ENCODE results near the gene NFKBIZ.
"Not testable (repeated sequence)": the region's sequence is repeated elsewhere in the genome, so short reads cannot be mapped to it uniquely, and the experiment has no call there.

The NFKBIZ gene

GRCh38 chr3:101884776-101885175 lies 35.5 kb downstream of the NFKBIZ start:
- Histone ChIP-seq H3K27me3 (ENCODE audit: low read depth, low read length) (no peaks in the 10 kb centered on the region), H2AFZ (ENCODE audit: low read depth, low read length) (no peak overlapping the region), H3K36me3 (replicated peaks; ENCODE audit: low read depth, low read length) (no peaks in the 10 kb centered on the region), H3K9me3 (ENCODE audit: insufficient read depth, low read length) (no peaks in the 10 kb centered on the region), H3K27ac (ENCODE audit: low read length) (no peak overlapping the region), H3K79me2 (ENCODE audit: low read length) (no peaks in the 10 kb centered on the region), H4K20me1 (ENCODE audit: insufficient read depth, low read length) (no peaks in the 10 kb centered on the region), H3K4me3 (ENCODE audit: low read length) (no peak overlapping the region), H3K9ac (ENCODE audit: low read length) (no peak overlapping the region), H3K4me1 (ENCODE audit: low read length) (peaks cover 18% of the 10 kb centered on the region), H3K4me2 (ENCODE audit: low read length) (no peak overlapping the region)
- no peak for TF ChIP-seq CTCF (IDR thresholded peaks at IDR 0.05; ENCODE audit: low read depth, low read length)
- TF ChIP-seq EZH2phosphoT487 (IDR thresholded peaks at IDR 0.05; ENCODE audit: low read depth) = no peak

DNA sequence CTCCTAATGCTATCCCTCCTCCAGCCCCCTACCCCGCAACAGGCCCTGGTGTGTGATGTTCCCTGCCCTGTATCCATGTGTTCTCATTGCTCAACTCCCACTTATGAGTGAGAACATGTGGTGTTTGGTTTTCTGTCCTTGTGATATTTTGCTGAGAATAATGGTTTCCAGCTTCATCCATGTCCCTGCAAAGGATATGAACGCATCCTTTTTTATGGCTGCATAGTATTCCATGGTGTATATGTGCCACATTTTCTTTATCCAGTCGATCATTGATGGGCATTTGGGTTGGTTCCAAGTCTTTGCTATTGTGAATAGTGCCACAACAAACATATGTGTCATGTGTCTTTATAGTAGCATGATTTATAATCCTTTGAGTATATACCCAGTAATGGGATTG lies 36.3 kb downstream of the NFKBIZ start:
- not testable (repeated sequence) for H3K27me3 ChIP-seq (ENCODE audit: low read depth, low read length); H2AFZ ChIP-seq (ENCODE audit: low read depth, low read length); H3K4me2 ChIP-seq (ENCODE audit: low read length); H3K9me3 ChIP-seq (ENCODE audit: insufficient read depth, low read length); H3K4me3 ChIP-seq (ENCODE audit: low read length); H3K9ac ChIP-seq (ENCODE audit: low read length); H3K36me3 ChIP-seq (replicated peaks; ENCODE audit: low read depth, low read length); H4K20me1 ChIP-seq (ENCODE audit: insufficient read depth, low read length); H3K27ac ChIP-seq (ENCODE audit: low read length); H3K79me2 ChIP-seq (ENCODE audit: low read length)
- H3K4me1 ChIP-seq (ENCODE audit: low read length) = peaks cover 18% of the 10 kb centered on the region

DNA sequence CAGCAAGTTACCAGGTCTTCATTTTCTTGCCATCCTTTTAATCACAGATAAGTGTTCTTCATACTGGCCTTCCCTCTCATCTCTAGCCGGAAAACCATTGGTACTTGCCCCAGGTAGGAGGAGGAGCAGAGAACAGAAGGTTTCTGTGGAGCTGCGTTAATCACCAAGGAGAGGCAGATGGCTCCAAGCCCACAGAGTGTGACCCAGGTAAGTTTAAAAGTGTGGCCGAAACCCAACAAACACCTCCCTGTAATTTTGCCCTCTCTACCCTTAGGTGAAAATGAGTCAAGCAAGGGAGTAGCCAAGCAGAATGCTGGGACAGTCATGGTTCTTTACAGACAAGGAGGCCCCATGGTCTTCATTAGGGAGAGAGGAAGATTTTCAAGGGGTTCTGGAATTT lies 37.3 kb downstream of the NFKBIZ start:
- no peak overlapping the region for H3K9ac ChIP-seq (ENCODE audit: low read length)
- no peaks in the 10 kb centered on the region for H4K20me1 ChIP-seq (ENCODE audit: insufficient read depth, low read length)
- no peak overlapping the region for H3K27ac ChIP-seq (ENCODE audit: low read length)
- H3K9me3 ChIP-seq (ENCODE audit: insufficient read depth, low read length) = no peaks in the 10 kb centered on the region
- H3K27me3 ChIP-seq (ENCODE audit: low read depth, low read length) = no peaks in the 10 kb centered on the region
- no peak overlapping the region for H3K4me2 ChIP-seq (ENCODE audit: low read length)
- no peaks in the 10 kb centered on the region for H3K36me3 ChIP-seq (replicated peaks; ENCODE audit: low read depth, low read length)
- peaks cover 24% of the 10 kb centered on the region for H3K4me1 ChIP-seq (ENCODE audit: low read length)
- H2AFZ ChIP-seq (ENCODE audit: low read depth, low read length) = no peak overlapping the region
- TF ChIP-seq EZH2phosphoT487 (IDR thresholded peaks at IDR 0.05; ENCODE audit: low read depth) = no peak
- TF ChIP-seq CTCF (IDR thresholded peaks at IDR 0.05; ENCODE audit: low read depth, low read length) = no peak
- no peak overlapping the region for H3K4me3 ChIP-seq (ENCODE audit: low read length)
- H3K79me2 ChIP-seq (ENCODE audit: low read length) = no peaks in the 10 kb centered on the region

- no peaks in the 10 kb centered on the region for H3K36me3 ChIP-seq (replicated peaks; ENCODE audit: low read depth, low read length)
- H3K4me1 ChIP-seq (ENCODE audit: low read length) = peaks cover 35% of the 10 kb centered on the region
- no peaks in the 10 kb centered on the region for H4K20me1 ChIP-seq (ENCODE audit: insufficient read depth, low read length)
- no peaks in the 10 kb centered on the region for H3K9me3 ChIP-seq (ENCODE audit: insufficient read depth, low read length)
- TF ChIP-seq CTCF (IDR thresholded peaks at IDR 0.05; ENCODE audit: low read depth, low read length) = no peak
- no peak for TF ChIP-seq EZH2phosphoT487 (IDR thresholded peaks at IDR 0.05; ENCODE audit: low read depth)
- H3K9ac ChIP-seq (ENCODE audit: low read length) = no peak overlapping the region
- H2AFZ ChIP-seq (ENCODE audit: low read depth, low read length) = no peak overlapping the region
- no peak overlapping the region for H3K27ac ChIP-seq (ENCODE audit: low read length)
- H3K79me2 ChIP-seq (ENCODE audit: low read length) = no peaks in the 10 kb centered on the region
- no peak overlapping the region for H3K4me2 ChIP-seq (ENCODE audit: low read length)
- no peak overlapping the region for H3K4me3 ChIP-seq (ENCODE audit: low read length)
- no peaks in the 10 kb centered on the region for H3K27me3 ChIP-seq (ENCODE audit: low read depth, low read length)
These were observed 39.3 kb downstream of the NFKBIZ start for GRCh38 chr3:101888653-101889052.

DNA sequence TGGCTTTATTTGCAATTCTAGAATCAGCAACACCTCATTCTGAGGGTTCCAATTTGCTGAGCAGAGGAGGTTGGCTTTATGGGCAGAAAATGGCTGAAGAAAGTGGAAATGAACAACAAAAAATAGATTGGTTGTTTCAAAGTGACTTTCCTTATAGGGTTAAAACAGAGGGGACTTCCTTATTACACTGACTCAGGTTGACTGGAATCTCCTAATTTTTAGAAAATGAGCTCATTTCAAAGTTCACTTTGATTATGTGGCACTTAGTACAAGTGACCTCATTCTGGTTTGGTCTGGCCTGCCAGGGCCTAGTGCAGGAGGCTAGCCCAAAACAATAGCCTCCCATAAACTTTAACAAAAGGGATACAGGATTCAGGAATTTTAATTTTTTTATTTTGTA lies 41.4 kb downstream of the NFKBIZ start:
- H3K36me3 ChIP-seq (replicated peaks; ENCODE audit: low read depth, low read length) = no peaks in the 10 kb centered on the region
- 0 out of 2 replicates have a peak overlapping the region, but pooled peaks have one; percentile 1 for H3K4me2 ChIP-seq (ENCODE audit: low read length)
- H3K27ac ChIP-seq (ENCODE audit: low read length) = peak overlapping the region; percentile 47
- H3K27me3 ChIP-seq (ENCODE audit: low read depth, low read length) = no peaks in the 10 kb centered on the region
- no peak overlapping the region for H3K4me3 ChIP-seq (ENCODE audit: low read length)
- H4K20me1 ChIP-seq (ENCODE audit: insufficient read depth, low read length) = no peaks in the 10 kb centered on the region
- no peaks in the 10 kb centered on the region for H3K79me2 ChIP-seq (ENCODE audit: low read length)
- H3K4me1 ChIP-seq (ENCODE audit: low read length) = peaks cover 35% of the 10 kb centered on the region
- TF ChIP-seq EZH2phosphoT487 (IDR thresholded peaks at IDR 0.05; ENCODE audit: low read depth) (no peak), CTCF (IDR thresholded peaks at IDR 0.05; ENCODE audit: low read depth, low read length) (no peak)
- H3K9me3 ChIP-seq (ENCODE audit: insufficient read depth, low read length) = no peaks in the 10 kb centered on the region
- 0 out of 2 replicates have a peak overlapping the region, but pooled peaks have one; percentile 1 for H2AFZ ChIP-seq (ENCODE audit: low read depth, low read length)
- no peak overlapping the region for H3K9ac ChIP-seq (ENCODE audit: low read length)
